ENCODE measurements around the gene PPP1R18.

PPP1R18 gene

DNA sequence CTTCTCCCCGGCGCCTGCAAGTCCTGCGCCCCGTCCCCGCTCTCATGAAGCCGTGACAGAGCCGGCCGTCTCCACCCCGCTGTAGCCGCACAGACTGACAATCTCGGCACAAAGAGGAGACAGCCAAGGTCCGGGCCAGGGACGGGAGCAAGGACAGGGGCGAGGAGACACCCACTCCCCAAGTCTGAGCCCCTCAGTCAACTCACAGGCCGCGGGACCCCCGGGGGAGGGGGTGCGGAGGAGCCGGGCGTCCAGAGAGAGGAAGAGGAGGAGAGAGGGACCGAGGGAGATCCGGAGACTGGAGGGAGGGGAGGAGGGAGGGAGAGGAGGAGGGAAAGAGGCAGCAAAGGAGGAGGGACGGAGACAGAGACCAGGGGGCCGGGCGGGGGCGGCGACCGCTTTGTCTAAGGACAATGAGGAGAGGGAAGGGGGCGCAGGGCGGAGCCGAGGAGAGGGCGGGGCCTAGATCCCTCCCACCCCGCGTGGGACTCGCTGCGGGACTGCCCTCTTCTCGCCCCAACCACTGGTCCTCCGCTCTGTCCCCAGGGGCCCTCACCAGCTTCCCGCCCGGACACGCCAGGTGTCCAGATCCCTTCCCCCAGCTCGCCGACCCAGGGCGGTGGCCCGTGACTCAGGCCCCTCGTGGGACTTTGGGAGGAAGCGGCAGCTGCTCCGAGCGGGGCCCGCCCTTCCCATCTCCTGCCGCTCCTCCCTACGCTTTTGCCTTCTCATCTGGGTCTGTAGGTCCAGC lies 638 bp upstream of the PPP1R18 start:
- Histone ChIP-seq H3K9me3 (ENCODE audit: control insufficient read depth, insufficient read depth, low read length) (no peaks in the 10 kb centered on the region), H3K4me1 (ENCODE audit: insufficient read depth, low read length) (peaks cover 16% of the 10 kb centered on the region), H3K36me3 (ENCODE audit: insufficient read depth, low read length) (no peaks in the 10 kb centered on the region), H3K9ac (ENCODE audit: low read depth, low read length) (peak overlapping the region; percentile 87)

DNA sequence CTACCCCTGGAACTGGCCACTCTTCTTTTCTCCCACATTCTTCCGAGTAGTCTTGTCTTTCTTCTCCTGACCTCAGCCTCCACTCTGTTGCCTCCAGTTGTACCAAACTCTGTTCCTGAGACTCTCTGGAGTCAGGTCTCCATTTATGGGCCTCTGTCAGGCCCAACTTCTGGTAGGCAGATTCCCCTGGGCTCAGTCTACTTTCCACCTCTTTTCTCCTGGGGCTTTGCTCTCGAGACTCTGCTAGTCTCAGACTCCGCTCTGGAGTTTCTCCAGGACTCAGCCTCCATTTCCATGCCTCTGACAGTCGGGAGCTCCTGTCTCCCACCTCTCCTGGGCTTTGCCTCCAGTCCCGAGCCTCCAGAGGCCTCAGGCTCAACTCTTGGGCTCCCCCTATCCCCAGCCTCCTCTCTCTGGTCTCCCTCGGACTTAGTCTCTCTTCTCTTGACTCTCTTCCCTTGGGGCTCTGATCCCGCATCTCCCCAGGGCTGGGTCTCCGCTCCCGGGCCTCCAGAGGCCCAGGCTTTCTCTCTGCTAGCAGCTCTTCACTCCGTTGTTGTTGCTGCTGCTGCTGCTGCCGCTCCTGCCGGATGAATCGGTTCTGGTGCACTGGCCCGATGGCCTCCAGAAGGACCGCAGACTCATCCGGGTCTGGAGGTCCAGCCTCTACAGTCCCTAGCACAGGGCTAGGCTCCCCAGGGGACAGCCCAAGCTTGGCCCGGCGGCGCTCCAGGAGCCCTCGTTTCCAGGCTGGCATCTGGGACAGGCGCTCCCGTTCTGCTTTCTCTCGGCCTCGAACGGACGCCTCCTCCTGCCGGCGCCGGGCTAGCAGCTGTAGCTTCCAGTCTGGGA lies 1.1 kb downstream of the PPP1R18 start:
- Histone ChIP-seq H3K36me3 (ENCODE audit: insufficient read depth, low read length) (no peaks in the 10 kb centered on the region), H3K9me3 (ENCODE audit: control insufficient read depth, insufficient read depth, low read length) (no peaks in the 10 kb centered on the region), H3K9ac (ENCODE audit: low read depth, low read length) (peak overlapping the region; percentile 87), H3K4me1 (ENCODE audit: insufficient read depth, low read length) (peaks cover 14% of the 10 kb centered on the region)

DNA sequence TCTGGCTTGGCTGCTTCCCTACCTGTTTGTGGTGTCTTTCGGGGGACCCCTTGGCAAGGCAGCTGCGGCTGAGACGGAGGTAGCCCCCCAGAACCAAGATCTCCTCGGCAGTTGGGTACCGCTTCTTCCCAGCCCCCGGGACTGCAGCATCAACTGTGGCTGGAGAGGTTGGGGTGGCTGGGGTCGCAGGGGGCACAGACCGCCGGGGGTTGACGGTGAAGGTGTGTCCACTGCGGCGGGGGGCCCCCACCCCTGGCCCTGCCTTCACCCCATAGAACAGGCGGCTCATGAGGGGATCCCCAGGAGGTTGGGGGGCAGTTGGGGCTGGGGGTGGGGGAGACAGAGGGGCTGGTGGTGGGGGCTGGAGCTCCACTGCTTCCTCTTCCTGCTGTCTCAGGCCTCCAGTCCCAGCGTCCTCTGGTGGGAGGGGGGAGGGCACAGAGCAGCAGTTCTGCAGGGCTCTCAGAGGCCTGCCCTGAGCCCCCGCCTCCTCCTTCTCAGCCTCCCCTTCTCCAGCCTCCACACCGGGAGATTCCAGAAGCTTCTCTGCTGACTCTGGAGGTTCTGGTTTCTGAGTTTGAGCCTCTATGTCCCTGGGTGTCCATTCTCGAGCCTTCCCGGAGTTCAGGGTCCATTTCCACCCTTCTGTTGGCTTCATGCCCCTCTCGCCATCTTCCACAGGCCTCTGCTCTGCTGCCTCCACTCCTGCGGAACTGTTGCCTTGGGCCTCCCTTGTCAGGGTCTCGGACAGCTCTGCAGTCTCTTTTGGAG lies 1.9 kb downstream of the PPP1R18 start:
- peaks cover 22% of the 10 kb centered on the region for H3K4me1 ChIP-seq (ENCODE audit: insufficient read depth, low read length)
- peak overlapping the region; percentile 87 for H3K9ac ChIP-seq (ENCODE audit: low read depth, low read length)

DNA sequence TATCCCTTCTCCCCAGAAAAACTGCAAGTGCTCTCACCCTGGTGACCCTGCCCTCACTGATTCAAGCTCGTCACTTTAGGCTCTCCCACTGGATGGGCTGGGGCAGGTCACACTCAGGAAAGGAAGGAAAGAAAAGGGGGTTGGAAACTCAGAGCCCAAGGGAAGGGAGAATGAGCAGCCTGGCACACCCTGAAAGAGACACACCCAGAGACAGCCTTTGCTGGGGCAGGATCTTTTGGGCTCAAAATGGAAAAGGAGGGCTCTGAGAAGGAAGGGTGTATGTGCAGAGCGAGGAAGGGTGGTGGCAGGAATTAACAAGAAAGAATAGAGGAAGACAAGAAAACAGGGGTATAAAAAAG lies 2.5 kb downstream of the PPP1R18 start:
- Histone ChIP-seq H3K4me1 (ENCODE audit: insufficient read depth, low read length) (peaks cover 24% of the 10 kb centered on the region), H3K9ac (ENCODE audit: low read depth, low read length) (peak overlapping the region; percentile 84; the same call in 1 of the 2 replicates), H3K36me3 (ENCODE audit: insufficient read depth, low read length) (no peaks in the 10 kb centered on the region), H3K9me3 (ENCODE audit: control insufficient read depth, insufficient read depth, low read length) (no peaks in the 10 kb centered on the region)

More for the DNA sequence above, 1.9 kb downstream of the PPP1R18 start:
- Histone ChIP-seq H3K36me3 (ENCODE audit: insufficient read depth, low read length) (no peaks in the 10 kb centered on the region), H3K9me3 (ENCODE audit: control insufficient read depth, insufficient read depth, low read length) (no peaks in the 10 kb centered on the region)

DNA sequence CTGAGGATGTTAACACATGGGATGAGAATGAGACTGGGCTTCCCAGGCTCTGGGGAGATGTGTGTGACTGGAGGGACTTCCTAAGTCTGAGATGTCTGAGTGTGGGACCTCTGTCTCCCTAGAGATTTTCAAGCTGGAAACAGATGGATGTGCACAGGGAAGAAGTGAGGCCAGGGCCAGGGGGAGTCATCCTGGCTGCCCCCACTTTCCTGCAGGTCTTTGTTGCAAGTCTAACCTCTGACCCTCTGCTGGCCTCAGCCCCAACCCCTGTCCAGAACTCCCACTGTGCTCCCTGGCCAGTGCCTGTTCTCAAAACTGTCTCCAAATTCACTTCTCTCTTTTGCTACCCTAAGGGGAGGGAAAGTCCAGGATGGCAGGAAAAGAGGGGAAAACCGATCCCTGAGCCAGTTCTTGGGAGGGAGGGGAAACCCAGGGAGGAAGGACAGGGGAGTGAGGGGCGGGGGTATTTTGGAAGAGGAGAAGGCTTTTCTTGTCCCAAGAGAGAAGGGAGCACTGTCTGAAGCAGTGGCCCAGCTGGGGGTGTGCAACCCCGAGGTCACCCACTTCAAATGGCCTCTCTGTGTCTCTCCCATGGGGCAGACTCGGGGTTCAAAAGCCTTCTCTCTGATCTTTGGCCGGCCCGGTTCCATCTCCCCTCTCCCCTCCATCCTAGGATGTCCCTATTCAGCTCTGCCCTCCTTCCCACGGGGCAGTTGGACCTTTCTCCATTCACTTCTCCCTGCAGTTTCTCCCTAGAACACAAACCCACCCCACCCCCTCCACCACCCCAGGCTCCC lies 3.1 kb downstream of the PPP1R18 start:
- no peaks in the 10 kb centered on the region for H3K9me3 ChIP-seq (ENCODE audit: control insufficient read depth, insufficient read depth, low read length)
- peaks cover 24% of the 10 kb centered on the region for H3K4me1 ChIP-seq (ENCODE audit: insufficient read depth, low read length)
- H3K36me3 ChIP-seq (ENCODE audit: insufficient read depth, low read length) = peaks cover 3% of the 10 kb centered on the region; the same call in 1 of the 2 replicates
- peak overlapping the region; percentile 84; the same call in 1 of the 2 replicates for H3K9ac ChIP-seq (ENCODE audit: low read depth, low read length)

DNA sequence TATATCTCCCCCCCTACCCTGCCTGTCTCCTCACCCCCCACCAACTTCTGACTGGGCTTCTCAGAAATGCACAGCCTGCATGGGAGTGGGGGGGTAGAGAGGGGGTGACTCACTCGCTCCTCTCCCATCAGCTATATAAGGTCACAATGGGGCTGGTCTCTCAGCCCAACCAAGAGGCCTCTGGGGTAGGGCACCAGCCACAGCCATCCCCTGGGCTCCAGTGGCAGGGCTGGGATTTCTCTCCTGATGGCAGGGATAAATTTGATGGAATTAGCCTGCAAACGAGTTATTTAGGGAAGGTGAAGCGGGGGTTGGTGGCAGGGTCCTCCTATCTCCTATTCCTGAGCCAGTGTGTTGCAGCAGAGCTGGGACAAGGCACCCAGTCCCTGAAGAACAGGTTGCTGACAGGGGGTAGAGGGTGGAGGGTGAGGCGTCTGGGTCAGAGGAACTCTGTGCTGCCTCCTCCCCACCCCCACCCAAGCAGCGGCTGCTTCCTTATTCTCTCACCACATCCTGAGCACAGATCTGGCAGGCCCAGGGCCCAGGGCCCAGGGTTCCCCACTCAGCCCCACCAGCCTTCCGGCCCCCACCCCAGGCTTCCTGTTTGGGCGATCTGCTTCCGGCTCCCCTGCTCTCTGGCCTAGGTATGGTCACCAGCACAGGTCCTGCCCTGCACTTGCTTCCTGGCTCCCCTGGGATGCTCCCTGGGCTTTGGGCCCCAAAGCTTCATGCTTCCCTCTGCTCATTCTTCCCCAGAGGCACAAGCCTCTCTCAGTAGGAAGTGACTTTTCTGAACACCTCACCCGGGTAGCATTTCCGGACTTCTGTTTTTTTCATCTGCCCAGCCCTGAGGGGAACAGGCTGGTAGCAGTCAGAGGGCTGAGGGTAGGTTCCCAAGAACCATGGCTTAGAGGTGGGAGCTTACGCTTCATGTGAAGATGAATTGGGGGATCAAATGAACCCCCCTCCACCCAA lies 4.0 kb downstream of the PPP1R18 start:
- H3K9me3 ChIP-seq (ENCODE audit: control insufficient read depth, insufficient read depth, low read length) = no peaks in the 10 kb centered on the region
- H3K4me1 ChIP-seq (ENCODE audit: insufficient read depth, low read length) = peaks cover 24% of the 10 kb centered on the region
- H3K9ac ChIP-seq (ENCODE audit: low read depth, low read length) = peak overlapping the region; percentile 84
- H3K36me3 ChIP-seq (ENCODE audit: insufficient read depth, low read length) = peaks cover 5% of the 10 kb centered on the region

DNA sequence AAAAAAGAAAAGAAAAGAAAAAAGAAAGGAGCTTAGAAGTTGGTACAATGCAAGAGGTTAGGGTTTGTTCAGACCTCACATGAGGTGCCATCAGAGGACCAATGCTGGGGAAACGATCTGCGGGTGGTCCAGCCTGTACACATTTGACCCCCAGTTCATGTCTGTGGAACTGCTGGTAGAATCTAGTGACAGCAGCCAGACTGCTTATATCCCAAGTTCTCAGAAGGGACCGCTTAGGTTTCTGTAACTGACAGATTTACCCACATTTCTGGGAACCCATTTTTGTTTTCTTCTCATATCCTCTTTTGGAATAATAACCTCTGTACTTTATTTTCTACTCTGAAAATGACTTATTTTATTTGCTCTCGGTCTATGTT lies 4.7 kb downstream of the PPP1R18 start:
- peaks cover 5% of the 10 kb centered on the region for H3K36me3 ChIP-seq (ENCODE audit: insufficient read depth, low read length)

DNA sequence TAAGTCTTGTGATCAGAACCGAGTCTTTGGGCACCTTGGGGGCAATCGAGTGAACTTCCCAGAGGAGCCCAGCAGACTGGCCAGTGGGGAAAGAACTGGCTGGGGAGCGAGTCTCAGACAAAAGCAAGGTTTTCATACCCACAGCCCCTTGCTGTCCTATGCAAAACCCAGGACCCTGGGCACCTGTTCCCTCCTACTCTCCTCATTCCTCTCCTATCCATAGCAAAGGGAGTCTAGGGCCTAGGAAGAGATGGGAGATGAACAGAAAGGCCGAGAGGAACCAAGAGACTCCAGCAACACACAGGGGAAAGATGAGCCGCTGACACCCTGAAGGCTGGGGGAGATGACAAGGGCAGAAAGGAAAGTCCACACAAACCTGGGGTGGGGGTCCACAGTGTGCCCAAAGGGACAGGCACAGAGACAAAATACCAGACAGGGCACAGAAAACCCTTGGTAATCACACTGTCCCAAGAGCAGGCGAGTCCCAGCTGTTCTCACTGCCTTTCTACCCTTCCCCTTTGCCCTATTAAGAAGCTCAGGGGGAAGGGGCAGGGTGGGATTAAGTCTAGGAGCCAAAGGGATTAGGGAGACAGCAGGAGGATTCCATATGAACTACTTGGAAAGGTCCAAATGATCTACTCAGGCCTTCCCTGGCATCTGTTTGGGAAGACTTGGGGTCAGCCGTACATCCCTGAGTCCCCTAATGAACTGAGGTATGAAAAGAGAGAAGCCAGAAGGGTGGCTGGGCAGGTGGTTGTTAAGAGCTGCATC lies 6.5 kb downstream of the PPP1R18 start:
- Histone ChIP-seq H3K9me3 (ENCODE audit: control insufficient read depth, insufficient read depth, low read length) (no peaks in the 10 kb centered on the region), H3K4me1 (ENCODE audit: insufficient read depth, low read length) (peaks cover 20% of the 10 kb centered on the region), H3K9ac (ENCODE audit: low read depth, low read length) (peak overlapping the region; percentile 28; the same call in 1 of the 2 replicates), H3K36me3 (ENCODE audit: insufficient read depth, low read length) (peaks cover 9% of the 10 kb centered on the region)

More for the DNA sequence above, 4.7 kb downstream of the PPP1R18 start:
- Histone ChIP-seq H3K4me1 (ENCODE audit: insufficient read depth, low read length) (peaks cover 24% of the 10 kb centered on the region), H3K9me3 (ENCODE audit: control insufficient read depth, insufficient read depth, low read length) (no peaks in the 10 kb centered on the region), H3K9ac (ENCODE audit: low read depth, low read length) (peak overlapping the region; percentile 84; the same call in 1 of the 2 replicates)

DNA sequence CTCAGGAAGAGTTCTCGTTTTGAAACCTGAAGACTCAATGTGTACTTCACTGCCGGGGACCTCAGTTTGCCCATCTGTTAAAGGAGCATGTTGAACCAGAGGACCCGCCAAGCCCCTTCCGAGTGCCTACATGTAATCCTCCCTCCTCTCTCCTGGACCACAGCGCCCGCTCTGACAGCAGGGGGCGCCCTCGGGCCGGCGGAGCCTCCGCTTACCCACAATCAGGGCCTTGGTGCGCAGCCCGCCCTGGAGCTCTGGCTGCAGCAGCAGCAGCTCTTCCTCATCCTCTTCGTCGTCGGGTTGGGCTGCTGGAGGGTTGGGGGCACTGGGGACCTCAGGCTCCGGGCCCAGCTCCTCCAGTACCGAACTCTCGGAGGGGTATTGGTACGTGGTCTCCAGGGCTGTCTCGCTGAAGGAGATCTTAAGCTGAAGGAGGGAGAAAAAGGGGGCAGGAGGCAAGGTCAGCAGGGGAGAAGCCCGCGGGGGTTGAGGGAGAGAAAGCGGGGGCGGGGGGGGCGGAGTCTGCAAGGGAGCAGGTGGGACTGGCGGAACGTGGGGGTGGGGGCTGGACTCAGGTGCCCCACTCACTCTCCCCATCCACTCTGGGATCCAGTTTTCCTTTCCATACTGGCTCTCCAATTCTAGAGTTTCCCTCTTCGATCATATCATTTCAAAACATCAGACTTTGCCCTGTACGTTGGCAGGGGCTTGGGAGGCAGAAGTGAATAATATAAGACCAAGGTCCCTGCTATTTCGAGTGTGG lies 7.3 kb downstream of the PPP1R18 start:
- H3K36me3 ChIP-seq (ENCODE audit: insufficient read depth, low read length) = peaks cover 9% of the 10 kb centered on the region
- peak overlapping the region; percentile 27 for H3K9ac ChIP-seq (ENCODE audit: low read depth, low read length)
- peaks cover 16% of the 10 kb centered on the region for H3K4me1 ChIP-seq (ENCODE audit: insufficient read depth, low read length)
- H3K9me3 ChIP-seq (ENCODE audit: control insufficient read depth, insufficient read depth, low read length) = no peaks in the 10 kb centered on the region

DNA sequence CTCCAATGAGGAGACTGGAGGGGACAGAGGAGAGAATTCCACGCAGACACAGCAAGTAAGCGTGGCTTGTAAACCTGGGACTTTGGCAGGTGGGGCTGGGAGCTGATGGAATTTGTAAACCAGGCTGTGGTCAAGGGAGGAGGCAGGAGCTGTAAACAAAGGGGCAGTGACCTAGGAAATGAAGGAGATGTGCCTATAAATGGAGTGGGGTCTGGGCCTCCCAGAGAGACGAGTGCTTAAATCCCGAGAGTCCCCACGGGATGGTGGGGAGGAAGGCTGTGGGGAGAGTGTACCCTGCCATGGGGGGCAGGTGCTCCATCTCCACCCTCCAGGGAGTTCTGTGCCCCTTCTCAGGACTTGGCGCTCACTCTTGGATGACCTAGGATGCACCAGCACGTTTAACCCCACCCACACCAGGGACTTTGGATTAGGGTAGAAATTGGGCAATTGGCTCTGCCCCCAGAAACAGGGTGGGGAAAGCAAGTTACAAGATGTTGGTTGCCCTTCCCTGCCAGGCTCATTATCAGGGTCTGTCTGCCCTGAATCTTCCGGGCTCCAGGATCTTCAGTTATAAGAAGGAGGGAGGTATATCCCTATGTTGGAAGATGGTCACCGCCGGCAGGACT lies 9.7 kb downstream of the PPP1R18 start:
- H3K36me3 ChIP-seq (ENCODE audit: insufficient read depth, low read length) = peaks cover 9% of the 10 kb centered on the region
- no peaks in the 10 kb centered on the region for H3K9me3 ChIP-seq (ENCODE audit: control insufficient read depth, insufficient read depth, low read length)
- peaks cover 12% of the 10 kb centered on the region for H3K4me1 ChIP-seq (ENCODE audit: insufficient read depth, low read length)
- H3K9ac ChIP-seq (ENCODE audit: low read depth, low read length) = no peak overlapping the region

DNA sequence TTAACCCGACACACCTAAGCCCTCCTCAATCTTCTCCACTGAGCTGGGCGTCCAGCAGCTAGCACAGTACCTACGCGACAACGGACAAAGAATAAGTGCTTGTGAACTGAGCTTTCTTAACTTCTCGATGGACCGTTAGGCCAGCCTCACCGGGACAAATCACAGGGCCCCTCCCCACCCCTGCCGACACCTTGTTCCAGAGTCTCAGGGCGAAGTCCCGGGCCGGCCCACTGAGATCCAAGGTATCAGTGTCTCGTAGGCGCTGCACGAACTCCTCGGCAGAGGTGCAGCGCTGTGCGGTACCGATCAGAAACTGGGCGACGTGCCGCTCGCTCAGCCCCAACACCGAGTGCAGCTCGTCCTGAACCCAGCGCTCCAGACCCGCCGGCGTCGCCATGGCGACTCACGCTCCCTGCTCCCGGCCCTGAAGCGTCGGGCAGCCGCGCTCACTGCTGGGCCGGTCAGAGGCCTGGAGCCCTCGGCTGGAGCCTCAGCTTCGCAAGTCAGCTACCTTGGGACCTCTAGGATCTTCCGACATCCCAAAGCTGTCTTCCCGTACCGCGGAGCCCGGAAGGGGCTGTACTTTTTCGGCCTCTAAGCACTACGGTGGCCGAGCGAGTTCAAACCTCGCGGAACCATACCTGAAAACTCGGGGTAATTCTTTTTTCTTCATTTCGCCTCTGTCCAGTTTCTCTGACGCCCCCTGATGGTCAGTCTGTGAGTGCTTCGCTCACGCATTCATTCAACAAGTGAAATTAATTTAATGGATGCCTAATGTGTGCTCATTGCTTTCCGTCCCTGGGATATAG lies 13.8 kb downstream of the PPP1R18 start, which contains the start of gene DHX16:
TSS of gene DHX16 (minus strand) at position 562 of the 809 bp plus-strand sequence. CDS start at position 397, 165 bp downstream.
- H3K9ac ChIP-seq (ENCODE audit: low read depth, low read length) = peak within 1 kb of the TSS; percentile 78

More for the DNA sequence above, 13.8 kb downstream of the PPP1R18 start, which contains the start of gene DHX16:
- Histone ChIP-seq H3K4me1 (ENCODE audit: insufficient read depth, low read length) (no peaks in the 10 kb centered on the region), H3K36me3 (ENCODE audit: insufficient read depth, low read length) (peaks cover 4% of the 10 kb centered on the region; the same call in 1 of the 2 replicates), H3K9me3 (ENCODE audit: control insufficient read depth, insufficient read depth, low read length) (no peaks in the 10 kb centered on the region)

All from ES-I3 (cell line).